ENCODE data around the gene GM2A. TPM values are rescaled to one million over a fixed set of nuclear protein-coding genes. Genes with fewer than 3 reads are reported as not detected.
"Not testable (repeated sequence)": the region's sequence is repeated elsewhere in the genome, so short reads cannot be mapped to it uniquely, and the experiment has no call there.

GM2A gene
- polyA plus RNA-seq, 4 donors = 29.0 to 31.9 (median 30.3) TPM

DNA sequence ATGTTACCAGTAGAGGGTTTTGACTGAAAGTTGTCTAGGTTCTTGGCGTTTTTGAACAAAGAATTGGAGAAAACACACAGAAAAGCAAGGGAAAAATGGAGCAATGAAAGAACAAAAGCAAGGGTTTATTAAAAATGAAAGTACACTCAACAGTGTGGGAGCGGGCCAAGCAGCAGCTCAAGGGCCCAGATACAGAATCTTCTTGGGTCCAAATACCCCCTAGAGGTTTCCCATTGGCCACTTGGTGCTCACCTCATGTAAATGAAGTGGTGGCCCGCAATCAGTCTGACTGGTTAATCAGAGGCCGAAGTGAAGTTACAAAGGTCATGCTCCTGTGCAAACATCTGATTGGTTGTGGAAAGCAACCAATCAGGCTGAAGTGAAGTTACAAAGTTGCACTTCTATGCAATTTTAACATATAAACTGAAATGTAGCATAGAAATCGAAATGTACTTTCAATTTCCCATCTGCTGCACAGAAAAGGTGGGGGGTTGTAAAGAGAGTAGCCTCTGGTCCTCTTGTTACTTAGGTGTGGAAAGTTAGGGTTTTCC, 1.9 kb upstream of the GM2A start:
- no peak for DNase-seq (ENCODE audit: low read depth in 4 of 4, low spot score in 2 of 4)

DNA sequence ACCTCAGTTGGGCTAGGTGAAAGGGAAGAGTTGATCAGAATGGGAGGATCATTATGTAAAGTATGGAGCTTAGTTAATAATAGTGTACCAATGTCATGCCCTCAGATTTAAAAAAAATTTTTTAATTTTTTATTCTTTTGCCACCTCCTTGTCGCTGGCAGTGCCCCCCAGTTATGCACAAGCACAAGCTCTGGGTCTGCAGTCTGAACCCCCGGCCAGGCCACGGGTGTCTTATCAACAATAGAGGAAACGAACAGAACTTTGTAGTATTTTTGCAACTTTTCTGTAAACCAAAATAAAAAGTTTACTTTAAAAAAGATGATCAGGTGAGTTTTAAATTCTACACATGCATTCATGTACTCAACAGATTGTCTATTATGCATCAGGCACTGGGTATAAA, 1.4 kb upstream of the GM2A start:
- DNase-seq (ENCODE audit: low read depth in 4 of 4, low spot score in 2 of 4) = no peak

DNA sequence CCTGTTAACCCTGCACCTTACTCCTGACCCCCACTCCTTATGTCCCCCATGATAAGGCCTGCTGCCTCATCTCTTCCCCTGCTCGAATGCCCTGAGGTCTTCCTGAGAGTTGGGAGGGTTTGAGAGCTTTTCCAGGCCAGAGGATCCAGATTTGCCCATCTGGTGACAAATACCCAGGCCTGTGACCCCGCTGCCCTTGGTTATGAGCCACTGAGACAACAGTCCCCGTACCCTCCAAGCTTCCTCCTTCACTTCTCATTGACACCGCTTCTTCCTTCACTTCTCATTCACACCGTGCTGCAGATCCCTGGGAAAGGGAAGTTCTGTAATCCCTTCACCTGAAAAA, 593 bp downstream of the GM2A start:
- DNase-seq (ENCODE audit: low read depth in 4 of 4, low spot score in 2 of 4) = no peak

DNA sequence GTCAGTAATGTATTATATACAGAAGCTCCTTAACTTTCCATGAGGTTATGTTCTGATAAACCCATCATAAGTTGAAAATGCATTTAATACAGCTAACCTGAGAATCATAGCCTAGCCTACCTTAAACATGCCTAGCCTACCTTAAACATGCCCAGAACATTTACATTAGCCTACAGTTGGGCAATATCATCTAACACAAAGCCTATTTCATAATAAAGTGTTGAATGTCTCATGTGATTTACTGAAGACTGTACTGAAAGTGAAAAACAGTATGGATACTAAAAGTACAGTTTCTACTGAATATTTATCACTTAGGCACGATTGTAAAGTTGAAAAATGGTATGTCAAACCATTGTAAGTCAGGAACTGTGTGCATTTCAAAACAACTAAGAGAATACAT, 1.6 kb downstream of the GM2A start:
- DNase-seq (ENCODE audit: low read depth in 4 of 4, low spot score in 2 of 4) = no peak

DNA sequence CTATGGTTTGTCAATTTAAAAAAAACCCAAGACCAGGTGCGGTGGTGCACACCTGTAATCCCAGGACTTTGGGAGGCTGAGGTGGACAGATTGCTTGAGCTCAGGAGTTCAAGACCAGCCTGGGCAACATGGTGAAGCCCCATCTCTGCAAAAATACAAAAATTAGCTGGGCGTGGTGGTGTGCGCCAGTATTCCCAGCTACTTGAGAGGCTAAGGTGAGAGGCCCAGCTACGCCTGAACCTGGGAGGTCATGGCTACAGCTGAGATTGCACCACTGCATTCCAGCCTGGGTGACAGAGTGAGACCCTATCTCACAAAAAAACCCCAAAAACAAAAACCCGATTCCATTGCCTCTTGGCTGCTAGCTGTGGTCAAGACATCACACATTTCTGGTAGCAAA, 2.0 kb downstream of the GM2A start:
- not testable (repeated sequence) for DNase-seq (ENCODE audit: low read depth in 4 of 4, low spot score in 2 of 4)

DNA sequence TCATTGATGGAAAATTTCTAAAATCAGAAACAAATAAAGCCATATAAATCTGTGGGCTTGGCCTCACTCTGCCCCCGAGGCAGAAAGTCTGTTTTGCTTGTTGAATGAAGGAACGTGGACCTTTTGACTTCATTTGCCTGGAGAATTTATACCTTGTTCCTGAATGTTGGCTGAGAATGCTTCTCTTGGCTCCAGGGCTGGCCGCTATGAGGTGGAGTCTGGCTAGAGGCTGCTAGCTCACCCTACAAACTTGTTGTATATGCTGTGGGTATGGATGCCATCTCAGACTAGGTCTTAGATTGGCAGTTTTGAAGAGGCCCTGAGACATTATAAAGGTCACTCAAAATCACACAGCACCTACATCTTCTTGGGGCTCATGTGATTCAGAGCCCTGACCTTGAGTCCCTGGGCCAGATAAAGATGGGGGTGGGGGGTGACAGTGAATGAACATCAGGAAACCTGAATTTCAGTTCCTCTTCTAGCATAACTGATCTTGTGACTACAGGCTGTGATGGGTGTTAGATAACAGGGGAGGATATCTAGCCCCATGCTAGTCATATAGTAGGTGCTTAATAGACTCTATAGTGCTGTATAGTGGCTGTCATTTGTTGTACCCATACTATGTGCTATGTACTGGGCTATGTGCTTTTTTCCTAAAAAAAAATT, 2.8 kb downstream of the GM2A start:
- DNase-seq (ENCODE audit: low read depth in 4 of 4, low spot score in 2 of 4) = no peak

DNA sequence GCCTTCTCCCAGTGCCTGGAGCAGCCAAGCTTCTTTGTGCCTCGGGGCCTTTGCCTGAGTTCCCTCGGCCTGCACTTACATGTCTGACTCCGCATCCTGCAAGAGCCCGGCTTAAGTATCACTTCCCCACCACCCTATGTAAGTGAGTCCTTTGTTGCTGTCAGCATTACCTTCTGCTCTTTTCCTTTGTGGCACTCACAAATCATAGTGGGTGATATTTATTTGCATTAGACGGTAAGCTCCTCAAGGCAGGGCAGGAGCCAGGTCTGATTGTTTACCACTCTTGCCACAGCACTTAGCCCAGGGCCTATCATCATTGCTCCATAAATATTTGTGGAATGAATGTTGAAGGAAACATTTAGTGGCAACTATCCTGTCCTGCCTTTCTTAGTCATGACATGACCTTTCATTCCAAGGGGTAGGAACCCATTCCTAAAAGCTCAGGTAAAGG, 4.8 kb downstream of the GM2A start:
- no peak for DNase-seq (ENCODE audit: low read depth in 4 of 4, low spot score in 2 of 4)

DNA sequence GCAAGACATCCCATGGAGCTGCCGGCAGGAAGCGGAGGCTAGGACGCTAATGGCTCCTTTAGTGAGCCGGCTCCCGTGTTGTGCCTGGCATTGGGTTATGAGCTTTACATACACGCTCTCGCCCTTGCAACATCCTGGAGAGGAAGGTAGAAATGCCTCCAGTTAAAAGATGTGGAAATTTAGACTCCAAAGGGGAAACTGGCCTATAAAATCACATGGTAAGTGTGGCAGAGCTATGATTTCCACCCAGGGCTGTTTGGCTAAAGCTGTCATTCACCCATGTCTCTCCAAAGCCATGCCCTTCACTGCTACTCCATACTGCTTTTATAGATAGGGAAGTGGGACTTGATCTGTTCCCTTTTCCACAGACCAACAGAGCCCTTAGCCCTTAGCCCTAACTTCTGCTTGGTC, 5.2 kb downstream of the GM2A start:
- no peak for DNase-seq (ENCODE audit: low read depth in 4 of 4, low spot score in 2 of 4)

DNA sequence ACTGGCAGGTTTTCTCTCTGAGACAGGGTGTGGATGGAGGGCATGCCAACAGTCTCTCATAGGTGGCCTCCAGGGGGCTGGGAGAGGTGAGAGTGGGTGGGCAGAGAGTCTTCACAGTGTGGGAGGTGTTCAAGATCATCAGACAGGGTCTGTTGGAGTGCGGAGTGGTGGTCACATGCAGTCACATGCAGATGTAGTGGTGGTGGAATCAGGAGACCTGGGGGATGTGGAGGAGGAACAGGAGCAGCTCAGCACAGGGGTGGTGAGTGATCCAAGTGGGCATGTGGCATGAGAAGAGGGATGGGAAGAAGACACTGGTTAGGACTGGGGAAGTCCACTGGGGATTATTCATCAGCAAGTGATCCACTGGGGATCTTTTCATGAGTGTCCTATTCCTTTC, 5.8 kb downstream of the GM2A start:
- no peak for DNase-seq (ENCODE audit: low read depth in 4 of 4, low spot score in 2 of 4)

DNA sequence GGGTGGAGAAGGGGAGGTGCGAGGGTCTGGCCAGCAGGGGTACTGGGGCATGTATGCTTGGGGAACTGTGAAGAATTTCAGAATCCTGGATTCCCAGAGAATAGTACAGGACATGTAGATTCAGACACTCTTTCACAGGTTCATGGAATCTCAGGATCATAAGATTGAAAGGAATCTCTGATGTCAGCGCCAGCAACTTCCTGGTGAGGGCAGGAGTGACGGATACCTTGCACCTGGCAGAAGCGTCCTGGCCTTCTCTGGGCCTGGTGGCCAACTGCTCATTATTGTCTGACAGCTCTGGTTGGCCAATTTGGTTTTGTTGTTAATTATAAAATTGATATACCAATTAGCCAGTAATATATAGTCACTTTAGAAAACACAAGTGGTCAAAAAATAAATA, 6.9 kb downstream of the GM2A start:
- DNase-seq (ENCODE audit: low read depth in 4 of 4, low spot score in 2 of 4) = no peak

DNA sequence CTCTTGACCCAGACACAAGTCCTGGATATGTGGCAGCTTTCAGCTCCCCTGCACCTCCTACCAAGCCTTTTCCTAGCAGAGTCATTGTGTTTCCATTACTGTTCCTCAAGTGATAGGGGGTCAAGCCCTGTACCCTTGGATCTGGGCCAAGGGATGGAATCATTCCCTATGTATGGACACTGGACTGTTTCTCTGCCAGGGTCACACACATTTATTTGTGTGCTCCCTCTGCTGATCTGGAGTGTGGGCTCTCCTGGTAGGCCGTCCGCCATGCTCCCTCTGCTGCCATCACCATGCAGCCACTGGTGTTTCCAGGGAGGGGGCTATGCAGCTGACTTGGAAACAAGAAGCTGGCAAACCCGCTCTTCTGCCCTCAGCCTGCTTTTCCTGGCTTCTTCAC, 9.5 kb downstream of the GM2A start:
- DNase-seq (ENCODE audit: low read depth in 4 of 4, low spot score in 2 of 4) = no peak

DNA sequence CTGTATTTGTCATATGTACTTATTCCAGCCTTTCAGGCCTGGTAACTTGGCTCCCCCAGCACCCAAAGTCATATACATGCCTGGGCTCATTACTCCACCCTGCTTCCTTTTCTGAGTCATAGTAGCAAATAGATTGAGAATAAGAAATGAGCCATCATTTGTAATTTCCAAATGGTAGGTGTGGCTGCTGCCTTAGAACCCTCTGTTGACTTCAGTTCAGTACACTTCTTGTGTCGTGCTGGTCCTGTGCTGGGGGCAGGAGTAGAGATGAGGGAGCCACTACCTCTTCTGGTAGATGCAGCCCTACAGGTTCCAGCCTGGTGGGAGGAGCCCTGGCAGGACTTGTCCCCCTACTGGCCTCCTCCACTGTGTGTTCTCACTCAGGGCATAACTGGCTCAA, 11.1 kb downstream of the GM2A start:
- DNase-seq (ENCODE audit: low read depth in 4 of 4, low spot score in 2 of 4) = no peak

DNA sequence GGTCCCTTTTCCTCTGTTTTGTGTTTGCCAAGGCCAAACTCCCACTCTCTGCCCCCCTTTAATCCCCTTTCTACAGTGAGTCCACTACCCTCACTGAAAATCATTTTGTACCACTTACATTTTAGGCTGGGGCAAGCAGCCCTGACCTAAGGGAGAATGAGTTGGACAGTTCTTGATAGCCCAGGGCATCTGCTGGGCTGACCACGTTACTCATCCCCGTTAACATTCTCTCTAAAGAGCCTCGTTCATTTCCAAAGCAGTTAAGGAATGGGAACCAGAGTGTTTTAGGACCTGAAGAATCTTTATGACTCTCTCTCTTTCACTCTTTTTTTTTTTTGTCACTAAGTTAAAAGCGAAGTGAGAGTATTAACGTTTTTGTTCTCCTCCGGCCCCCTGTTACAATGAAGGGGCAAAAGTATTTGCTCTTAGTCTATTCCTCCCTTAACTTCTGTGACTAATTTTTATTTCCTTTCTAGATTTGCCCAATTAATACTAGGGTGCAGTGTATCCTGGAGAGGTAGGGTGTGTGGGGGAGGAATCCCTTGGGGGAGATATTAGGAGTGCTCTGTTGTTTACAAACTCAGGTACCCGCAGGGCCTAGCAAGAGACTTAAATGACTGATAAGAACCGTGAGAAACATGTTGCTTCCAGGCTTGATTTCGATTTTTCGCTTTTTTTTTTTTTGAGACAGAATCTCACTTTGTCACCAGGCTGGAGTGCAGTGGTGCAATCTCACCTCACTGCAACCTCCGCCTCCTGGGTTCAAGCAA, 14.7 kb downstream of the GM2A start:
- DNase-seq (ENCODE audit: low read depth in 4 of 4, low spot score in 2 of 4) = no peak

DNA sequence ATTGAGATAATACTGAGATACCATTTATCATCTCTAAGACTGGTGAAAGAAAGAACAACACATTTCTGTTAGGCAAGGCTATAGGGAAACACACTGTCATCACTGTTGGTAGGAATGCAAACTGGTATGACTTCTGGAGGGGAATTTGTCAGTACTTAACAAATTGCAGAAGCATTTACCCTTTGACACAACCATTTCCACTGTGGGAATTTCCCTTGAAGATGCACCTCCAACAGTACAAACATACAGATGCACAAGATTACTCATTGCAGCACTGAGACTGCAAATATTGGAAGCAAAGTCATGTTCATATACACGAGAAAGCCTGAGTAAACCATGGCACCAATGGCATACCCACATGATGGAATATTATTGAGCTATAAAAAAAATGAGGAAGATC, 17.6 kb downstream of the GM2A start:
- no peak for DNase-seq (ENCODE audit: low read depth in 4 of 4, low spot score in 2 of 4)

DNA sequence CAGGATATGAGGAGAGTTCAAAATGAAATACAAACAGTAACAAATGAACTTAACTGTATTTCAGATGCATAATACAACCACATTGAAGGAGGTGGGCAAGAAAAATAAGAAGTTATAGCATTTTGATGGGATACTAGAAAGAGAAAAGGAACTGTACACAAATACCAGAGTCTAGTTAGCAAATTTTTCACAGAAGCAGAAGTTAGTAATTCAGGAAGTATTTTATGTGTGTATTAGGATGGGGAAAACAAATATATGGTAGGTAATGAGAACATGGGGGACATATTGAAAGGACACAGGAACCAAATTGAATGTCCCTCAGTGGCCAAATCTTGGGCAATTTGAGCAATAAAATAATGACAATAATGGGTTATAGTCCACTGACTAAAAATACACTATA, 18.4 kb downstream of the GM2A start:
- DNase-seq (ENCODE audit: low read depth in 4 of 4, low spot score in 2 of 4) = no peak

DNA sequence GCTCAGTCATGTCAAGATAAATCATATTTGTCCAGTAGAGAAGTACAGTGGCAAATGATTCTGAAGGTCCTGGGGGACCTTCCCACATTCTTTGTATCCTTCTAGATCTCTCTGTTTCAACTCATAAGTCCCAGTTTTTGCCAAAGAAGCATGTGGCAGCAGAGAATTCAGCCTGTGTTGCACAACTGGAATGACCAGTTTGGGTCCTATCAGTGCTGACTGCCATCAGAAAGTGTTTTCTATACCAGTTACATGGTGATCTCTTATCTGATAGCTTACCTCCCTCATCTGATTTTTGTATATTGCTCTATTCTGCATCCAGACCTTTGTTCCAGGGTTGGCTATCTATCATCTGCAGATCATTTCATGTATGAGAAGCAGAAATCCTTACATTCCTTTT, 21.7 kb downstream of the GM2A start:
- no peak for DNase-seq (ENCODE audit: low read depth in 4 of 4, low spot score in 2 of 4)

DNA sequence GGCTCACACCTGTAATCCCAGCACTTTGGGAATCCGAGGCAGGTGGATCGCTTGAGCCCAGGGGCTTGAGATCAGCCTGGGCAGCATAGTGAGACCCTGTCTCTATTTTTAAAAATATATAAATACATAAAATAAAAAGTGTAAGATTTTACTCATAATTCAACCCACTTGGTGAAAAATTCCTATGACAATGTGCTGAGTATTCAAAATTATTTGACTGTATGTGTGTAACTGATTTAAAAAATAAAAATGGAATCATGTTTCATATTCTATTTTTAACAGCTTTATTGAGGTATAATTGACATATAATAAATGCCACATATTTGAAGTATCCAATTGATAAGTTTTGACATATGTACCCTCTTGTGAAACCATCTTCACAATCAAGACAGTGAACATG, 22.8 kb downstream of the GM2A start:
- no peak for DNase-seq (ENCODE audit: low read depth in 4 of 4, low spot score in 2 of 4)

DNA sequence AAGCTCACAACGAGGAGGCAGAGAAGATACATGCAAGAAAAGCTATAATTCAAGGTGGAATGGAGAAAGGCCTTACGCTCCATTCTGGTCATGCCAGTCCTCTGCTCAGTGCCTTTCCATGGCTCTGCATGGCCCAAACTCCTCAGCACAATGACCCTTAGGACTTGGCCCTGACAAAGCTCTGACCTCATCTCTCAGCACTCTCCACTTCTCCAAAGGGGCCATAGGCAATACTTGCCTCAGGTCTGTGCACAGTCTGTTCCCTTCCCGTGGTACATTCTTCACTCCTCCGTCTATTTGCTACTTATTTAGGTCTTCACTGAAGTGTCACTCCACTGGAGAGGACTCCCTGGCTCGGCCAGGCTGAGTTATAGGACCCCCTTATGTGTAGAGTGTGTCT, 25.9 kb downstream of the GM2A start:
- DNase-seq (ENCODE audit: low read depth in 4 of 4, low spot score in 2 of 4) = no peak

DNA sequence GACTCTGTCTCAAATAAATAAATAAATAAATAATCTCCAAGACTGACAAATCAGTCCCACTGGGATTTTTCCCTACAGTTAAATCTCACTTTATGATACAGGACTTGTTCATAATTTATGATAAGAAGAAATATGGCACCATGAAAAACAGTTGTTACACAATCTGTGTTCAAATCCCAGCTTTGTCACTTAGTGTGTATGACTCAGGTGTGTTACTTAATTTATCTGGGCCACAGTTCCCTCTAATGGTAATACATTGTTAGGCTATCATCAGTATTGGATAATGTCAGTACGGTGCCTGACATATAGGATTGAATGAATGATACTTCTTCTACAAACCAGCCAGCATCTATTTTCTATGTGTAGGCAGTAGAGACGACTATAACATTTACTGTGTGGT, 27.5 kb downstream of the GM2A start:
- no peak for DNase-seq (ENCODE audit: low read depth in 4 of 4, low spot score in 2 of 4)

DNA sequence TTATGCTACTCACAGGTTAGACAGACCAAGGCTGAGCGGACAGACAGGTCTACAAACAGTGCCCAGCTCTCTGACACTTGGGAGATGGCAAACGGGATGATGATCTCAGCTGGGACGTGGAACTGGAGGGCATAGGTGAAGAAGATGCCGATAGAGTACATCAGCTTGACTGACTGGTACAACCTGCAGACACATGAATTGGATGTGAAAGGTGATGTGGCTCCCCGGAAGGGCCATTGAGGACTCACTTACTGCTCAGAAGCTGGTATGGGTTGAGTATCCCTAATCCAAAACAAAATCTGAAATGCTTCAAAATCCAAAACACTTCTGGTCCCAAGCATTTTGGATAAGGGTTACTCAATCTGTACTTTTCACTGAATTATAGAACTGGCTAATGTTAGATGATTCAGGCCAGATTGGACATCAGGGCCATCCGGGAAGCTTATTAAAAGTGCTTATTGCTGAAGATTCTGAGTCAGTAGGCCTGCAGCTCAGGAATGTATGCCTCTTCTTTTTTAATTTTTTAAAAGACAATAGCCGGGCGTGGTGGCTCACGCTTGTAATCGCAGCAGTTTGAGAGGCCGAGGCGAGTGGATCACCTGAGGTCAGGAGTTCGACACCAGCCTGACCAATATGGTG, 28.1 kb downstream of the GM2A start:
- DNase-seq (ENCODE audit: low read depth in 4 of 4, low spot score in 2 of 4) = no peak

DNA sequence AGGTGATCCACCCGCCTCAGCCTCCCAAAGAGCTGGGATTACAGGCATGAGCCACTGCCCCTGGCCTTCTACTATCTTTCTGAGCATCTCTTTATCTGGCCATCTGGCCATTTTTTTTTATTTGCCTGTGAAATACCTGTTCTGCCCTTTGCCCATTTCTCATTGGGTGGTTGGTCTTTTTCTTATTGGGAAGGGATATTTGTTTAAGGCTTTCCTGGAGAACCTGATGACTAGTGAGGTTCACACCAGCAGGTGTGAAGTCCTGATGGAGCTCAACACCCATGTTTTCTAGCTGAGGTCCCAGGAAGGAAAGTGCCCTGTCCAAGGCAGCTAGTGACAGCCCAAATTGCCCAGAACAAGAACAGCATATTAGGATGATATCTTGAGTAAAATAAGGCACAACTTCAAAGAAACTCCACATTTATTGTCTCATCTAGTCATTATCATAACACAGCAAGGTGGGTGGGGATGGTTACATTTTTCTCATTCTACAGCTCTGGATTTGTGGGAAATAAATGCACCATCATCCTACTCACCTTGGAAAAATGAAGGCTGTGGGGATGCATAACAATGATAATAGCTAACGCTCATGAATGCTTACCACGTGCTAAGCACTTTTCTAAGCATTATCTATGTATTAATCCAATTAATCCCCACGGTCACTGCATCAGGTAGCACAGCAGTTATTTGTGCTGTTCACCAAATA, 30.3 kb downstream of the GM2A start:
- DNase-seq (ENCODE audit: low read depth in 4 of 4, low spot score in 2 of 4) = no peak

Measured in left renal cortex interstitium (tissue), 4 donors.